Vagina (tissue), 2 donors: ENCODE data around the gene SMCHD1.

Source experiments
- POLR2A ChIP-seq, 2 donors: fragments of 450-650 bp; IDR thresholded peaks; one replicate each; pipeline ENCODE4 v1.6.1; 2017; ENCODE audit warnings: antibody characterized with exemption in 2 of 2, mild to moderate bottlenecking in 2 of 2, moderate library complexity in 2 of 2
- POLR2AphosphoS5 ChIP-seq, 2 donors: sonication (generic); formaldehyde crosslinking; IDR thresholded peaks; one replicate each; pipeline ENCODE4 v1.9.0; 2017; ENCODE audit warnings: antibody characterized with exemption in 2 of 2, mild to moderate bottlenecking in 2 of 2, low read depth in 1 of 2; ENCODE audit not compliant: insufficient read depth in 1 of 2
- TF ChIP-seq, protein P1 (sequence below), 3 experiments: fragments of 450-650 bp in 2 of 3; fragments of 200-600 bp in 1 of 3; sonication (generic) in 1 of 3; IDR thresholded peaks; one replicate each; pipeline ENCODE4 v1.5.1; 2017 to 2019; ENCODE audit warnings: antibody characterized with exemption in 3 of 3, mild to moderate bottlenecking in 2 of 3, moderate library complexity in 2 of 3

DNA sequence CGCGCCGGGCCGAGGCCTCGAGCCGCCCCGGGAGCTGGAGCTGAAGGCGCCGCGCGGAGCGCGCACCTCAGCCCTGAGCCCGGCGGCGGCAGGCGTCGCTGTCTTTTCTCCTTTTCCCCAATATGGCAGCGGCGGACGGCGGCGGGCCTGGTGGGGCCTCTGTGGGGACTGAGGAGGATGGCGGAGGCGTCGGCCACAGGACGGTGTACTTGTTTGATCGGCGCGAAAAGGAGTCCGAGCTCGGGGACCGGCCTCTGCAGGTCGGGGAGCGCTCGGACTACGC, 369 bp downstream of the SMCHD1 start:
- TF ChIP-seq POLR2A (IDR thresholded peaks at IDR 0.05) (no peak), POLR2AphosphoS5 (IDR thresholded peaks at IDR 0.05; ENCODE audit: insufficient read depth in 1 of 2, low read depth in 1 of 2) (no peak)
- TF ChIP-seq, protein P1, sequence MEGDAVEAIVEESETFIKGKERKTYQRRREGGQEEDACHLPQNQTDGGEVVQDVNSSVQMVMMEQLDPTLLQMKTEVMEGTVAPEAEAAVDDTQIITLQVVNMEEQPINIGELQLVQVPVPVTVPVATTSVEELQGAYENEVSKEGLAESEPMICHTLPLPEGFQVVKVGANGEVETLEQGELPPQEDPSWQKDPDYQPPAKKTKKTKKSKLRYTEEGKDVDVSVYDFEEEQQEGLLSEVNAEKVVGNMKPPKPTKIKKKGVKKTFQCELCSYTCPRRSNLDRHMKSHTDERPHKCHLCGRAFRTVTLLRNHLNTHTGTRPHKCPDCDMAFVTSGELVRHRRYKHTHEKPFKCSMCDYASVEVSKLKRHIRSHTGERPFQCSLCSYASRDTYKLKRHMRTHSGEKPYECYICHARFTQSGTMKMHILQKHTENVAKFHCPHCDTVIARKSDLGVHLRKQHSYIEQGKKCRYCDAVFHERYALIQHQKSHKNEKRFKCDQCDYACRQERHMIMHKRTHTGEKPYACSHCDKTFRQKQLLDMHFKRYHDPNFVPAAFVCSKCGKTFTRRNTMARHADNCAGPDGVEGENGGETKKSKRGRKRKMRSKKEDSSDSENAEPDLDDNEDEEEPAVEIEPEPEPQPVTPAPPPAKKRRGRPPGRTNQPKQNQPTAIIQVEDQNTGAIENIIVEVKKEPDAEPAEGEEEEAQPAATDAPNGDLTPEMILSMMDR (IDR thresholded peaks at IDR 0.05): no peak
